ENCODE results near the gene TMEM54.

TMEM54 gene

GRCh38 chr1:32901823-32902534, 790 bp upstream of the TMEM54 start:
- Histone ChIP-seq H3K27me3 (ENCODE audit: insufficient read depth, low read length) (peaks cover 14% of the 10 kb centered on the region), H3K79me2 (ENCODE audit: insufficient read depth, low read length) (no peaks in the 10 kb centered on the region), H3K4me2 (ENCODE audit: low read length) (peak overlapping the region; percentile 43), H3K27ac (ENCODE audit: low read depth, low read length, poor library complexity, severe bottlenecking) (no peak overlapping the region), H3K4me1 (ENCODE audit: insufficient read depth, low read length, severe bottlenecking) (peaks cover 3% of the 10 kb centered on the region), H4K20me1 (ENCODE audit: insufficient read depth, low read length) (no peaks in the 10 kb centered on the region), H3K9ac (ENCODE audit: low read length) (no peak overlapping the region; the same call in 1 of the 2 replicates), H3K9me2 (ENCODE audit: low read depth, low read length) (no peaks in the 10 kb centered on the region), H3K36me3 (ENCODE audit: insufficient read depth, low read length) (no peaks in the 10 kb centered on the region), H3K4me3 (ENCODE audit: low read depth, low read length, poor library complexity, severe bottlenecking) (peak overlapping the region; percentile 43), H3K9me3 (ENCODE audit: low read length) (no peaks in the 10 kb centered on the region), H2AFZ (ENCODE audit: low read length) (no peak overlapping the region), H3F3A (ENCODE audit: insufficient read depth, low read length) (no peaks in the 10 kb centered on the region)
- TF ChIP-seq CTCF (IDR thresholded peaks at IDR 0.05; ENCODE audit: low read length) (no peak), EZH2 (IDR thresholded peaks at IDR 0.05; ENCODE audit: borderline replicate concordance, low read length) (no peak)

- H3K9ac ChIP-seq (ENCODE audit: low read length) = no peak overlapping the region; the same call in 1 of the 2 replicates
- H4K20me1 ChIP-seq (ENCODE audit: insufficient read depth, low read length) = no peaks in the 10 kb centered on the region
Observed at GRCh38 chr1:32900371-32900955, 726 bp downstream of the TMEM54 start.

GRCh38 chr1:32899586-32900296, 1.4 kb downstream of the TMEM54 start:
- H3K4me2 ChIP-seq (ENCODE audit: low read length) = no peak overlapping the region
- peaks cover 12% of the 10 kb centered on the region for H3K27me3 ChIP-seq (ENCODE audit: insufficient read depth, low read length)
- H3K79me2 ChIP-seq (ENCODE audit: insufficient read depth, low read length) = no peaks in the 10 kb centered on the region
- H3K9me2 ChIP-seq (ENCODE audit: low read depth, low read length) = no peaks in the 10 kb centered on the region
- H3K4me3 ChIP-seq (ENCODE audit: low read depth, low read length, poor library complexity, severe bottlenecking) = no peak overlapping the region
- H3K27ac ChIP-seq (ENCODE audit: low read depth, low read length, poor library complexity, severe bottlenecking) = no peak overlapping the region
- no peak for TF ChIP-seq CTCF (IDR thresholded peaks at IDR 0.05; ENCODE audit: low read length)
- TF ChIP-seq EZH2 (IDR thresholded peaks at IDR 0.05; ENCODE audit: borderline replicate concordance, low read length) = no peak
- H3F3A ChIP-seq (ENCODE audit: insufficient read depth, low read length) = no peaks in the 10 kb centered on the region
- H3K9ac ChIP-seq (ENCODE audit: low read length) = no peak overlapping the region
- no peaks in the 10 kb centered on the region for H3K36me3 ChIP-seq (ENCODE audit: insufficient read depth, low read length)
- H2AFZ ChIP-seq (ENCODE audit: low read length) = no peak overlapping the region
- H4K20me1 ChIP-seq (ENCODE audit: insufficient read depth, low read length) = no peaks in the 10 kb centered on the region
- no peaks in the 10 kb centered on the region for H3K9me3 ChIP-seq (ENCODE audit: low read length)
- peaks cover 3% of the 10 kb centered on the region for H3K4me1 ChIP-seq (ENCODE audit: insufficient read depth, low read length, severe bottlenecking)

More at GRCh38 chr1:32900371-32900955, 726 bp downstream of the TMEM54 start:
- Histone ChIP-seq H3K4me2 (ENCODE audit: low read length) (peak overlapping the region; percentile 66), H3K4me1 (ENCODE audit: insufficient read depth, low read length, severe bottlenecking) (peaks cover 3% of the 10 kb centered on the region), H3K36me3 (ENCODE audit: insufficient read depth, low read length) (no peaks in the 10 kb centered on the region), H3K4me3 (ENCODE audit: low read depth, low read length, poor library complexity, severe bottlenecking) (peak overlapping the region; percentile 53), H3K27ac (ENCODE audit: low read depth, low read length, poor library complexity, severe bottlenecking) (no peak overlapping the region), H3K27me3 (ENCODE audit: insufficient read depth, low read length) (peaks cover 14% of the 10 kb centered on the region), H3K9me3 (ENCODE audit: low read length) (no peaks in the 10 kb centered on the region), H3K9me2 (ENCODE audit: low read depth, low read length) (no peaks in the 10 kb centered on the region), H3F3A (ENCODE audit: insufficient read depth, low read length) (no peaks in the 10 kb centered on the region), H3K79me2 (ENCODE audit: insufficient read depth, low read length) (no peaks in the 10 kb centered on the region), H2AFZ (ENCODE audit: low read length) (no peak overlapping the region)
- TF ChIP-seq EZH2 (IDR thresholded peaks at IDR 0.05; ENCODE audit: borderline replicate concordance, low read length) (no peak), CTCF (IDR thresholded peaks at IDR 0.05; ENCODE audit: low read length) (no peak)

All from OCI-LY1 (cell line).